Transverse colon (tissue), 4 donors: ENCODE data around the gene ME3. TPM values are rescaled to one million over a fixed set of nuclear protein-coding genes. Genes with fewer than 3 reads are reported as not detected.

Source experiments
- DNase-seq: peaks from one replicate; pipeline ENCODE4 v3.0.0-alpha.2; 2019
- H3K27ac ChIP-seq, 4 donors: fragments of 200-600 bp; sonication (generic); 2 replicates each; pipeline ENCODE4 v1.5.1; 2016 to 2018; ENCODE audit warnings: inconsistent platforms in 4 of 4
- H3K27me3 ChIP-seq: fragments of 200-600 bp; sonication (generic); 2 replicates; pipeline ENCODE4 v1.5.1; 2017; ENCODE audit warnings: inconsistent platforms
- H3K36me3 ChIP-seq, 4 donors: fragments of 200-600 bp; sonication (generic); 2 replicates each; pipeline ENCODE4 v1.5.1; 2017 to 2019; ENCODE audit warnings: inconsistent platforms in 4 of 4
- H3K4me1 ChIP-seq, 4 donors: fragments of 200-600 bp; sonication (generic); 2 replicates each; pipeline ENCODE4 v1.5.1; 2017 to 2020; ENCODE audit warnings: inconsistent platforms in 4 of 4
- H3K4me3 ChIP-seq, 4 donors: fragments of 200-600 bp; sonication (generic); 1 replicate in 1 of 4; 2 replicates in 3 of 4; pipeline versions ENCODE4 v1.5.1 to v1.6.1; 2017 to 2019; ENCODE audit warnings: inconsistent platforms in 4 of 4
- H3K9me3 ChIP-seq, 2 donors: fragments of 200-600 bp; sonication (generic); 2 replicates each; pipeline ENCODE4 v1.5.1; 2017 to 2019; ENCODE audit warnings: inconsistent platforms in 2 of 2
- EP300 ChIP-seq: sonication (generic); formaldehyde crosslinking; IDR thresholded peaks from one replicate; pipeline ENCODE4 v1.6.1; 2017; ENCODE audit warnings: antibody characterized with exemption, low read depth
- POLR2A ChIP-seq: fragments of 450-650 bp; IDR thresholded peaks from one replicate; pipeline ENCODE4 v1.6.1; 2016; ENCODE audit warnings: antibody characterized with exemption, mild to moderate bottlenecking, moderate library complexity
- POLR2AphosphoS5 ChIP-seq, 3 donors: sonication (generic); formaldehyde crosslinking; IDR thresholded peaks; one replicate each; pipeline ENCODE4 v1.6.1; 2016; ENCODE audit warnings: antibody characterized with exemption in 3 of 3
- WGBS, 2 donors: methylation state at CpG; one replicate each; pipeline ENCODE4 v1.1.5; 2018; ENCODE audit warnings: low coverage in 1 of 2; 5-methylcytosine and 5-hydroxymethylcytosine counted together
- in situ Hi-C, 4 donors: fragments of 200-750 bp; cut with MboI; loops; one replicate each; pipeline versions ENCODE4 v1.15.0 to v1.15.1; 2017; ENCODE audit warnings: low sequenced_read_pairs in 3 of 4, low pct_ligation_motif_present in 1 of 4, low pct_unique_long_range_greater_than_20kb in 1 of 4
- intact Hi-C: fragments of 100-400 bp; cut with DNase I; formaldehyde crosslinking; loops from one replicate; pipeline ENCODE4 v1.15.1; 2023; ENCODE audit warnings: low total_unique reads
- total RNA-seq, 4 donors: library from RNA; depleted of rRNA; stranded (reverse); fragments of >200 nt; gene quantifications; one replicate each; pipeline ENCODE4 v1.1.0, GENCODE V29; 2016
- TF ChIP-seq, protein P1 (sequence below), 5 experiments: fragments of 200-600 bp in 3 of 5; fragments of 450-650 bp in 2 of 5; sonication (generic) in 3 of 5; IDR thresholded peaks; 1 replicate in 2 of 5; 2 replicates in 3 of 5; pipeline ENCODE4 v1.5.1; 2016 to 2017; ENCODE audit warnings: antibody characterized with exemption in 5 of 5, inconsistent platforms in 3 of 5, mild to moderate bottlenecking in 2 of 5, moderate library complexity in 1 of 5

The ME3 gene
- total RNA-seq, 4 donors from 2014 or later, result 91.8 to 258 (median 116) TPM

DNA sequence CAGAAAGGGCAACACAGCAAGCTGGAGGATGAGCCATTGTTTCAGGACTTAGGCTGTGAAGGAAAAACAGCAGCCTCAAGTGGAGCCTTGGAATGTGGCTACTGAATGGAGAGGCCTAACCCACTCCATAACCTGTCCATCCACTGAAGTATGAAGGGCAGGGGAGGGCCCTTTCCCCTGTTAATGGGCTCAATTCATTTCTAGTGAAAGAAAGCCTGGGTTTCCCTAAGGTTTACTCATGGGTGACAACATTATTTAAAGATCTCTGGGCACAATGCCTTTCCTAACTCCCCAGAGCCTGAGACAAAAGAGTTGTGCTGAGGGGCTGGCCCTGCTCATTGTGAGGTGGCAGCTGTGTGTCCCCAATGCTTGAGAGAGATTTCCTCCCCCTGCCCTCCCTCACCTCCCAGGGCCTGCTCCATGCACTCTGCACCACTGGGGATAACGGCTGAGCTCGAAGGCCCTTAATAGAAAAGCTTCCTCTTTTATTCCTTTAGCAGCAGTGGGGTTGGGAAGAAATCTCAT lies 83.8 kb downstream of the ME3 start:
- Histone ChIP-seq H3K36me3 (no peaks in the 10 kb centered on the region), H3K4me1 (peaks cover 7 to 26% (median 11%) of the 10 kb centered on the region in 4 donors), H3K4me3 (no peak overlapping the region), H3K27ac (peak overlapping the region in 2 of 4 donors; percentile 10), H3K9me3 (no peaks in the 10 kb centered on the region), H3K27me3 (no peaks in the 10 kb centered on the region)
- intact Hi-C loops, result no loop called here
- DNase-seq, result no peak
- TF ChIP-seq EP300 (no peak), POLR2AphosphoS5 (IDR thresholded peaks at IDR 0.05) (no peak), POLR2A (no peak)
- TF ChIP-seq, protein P1, sequence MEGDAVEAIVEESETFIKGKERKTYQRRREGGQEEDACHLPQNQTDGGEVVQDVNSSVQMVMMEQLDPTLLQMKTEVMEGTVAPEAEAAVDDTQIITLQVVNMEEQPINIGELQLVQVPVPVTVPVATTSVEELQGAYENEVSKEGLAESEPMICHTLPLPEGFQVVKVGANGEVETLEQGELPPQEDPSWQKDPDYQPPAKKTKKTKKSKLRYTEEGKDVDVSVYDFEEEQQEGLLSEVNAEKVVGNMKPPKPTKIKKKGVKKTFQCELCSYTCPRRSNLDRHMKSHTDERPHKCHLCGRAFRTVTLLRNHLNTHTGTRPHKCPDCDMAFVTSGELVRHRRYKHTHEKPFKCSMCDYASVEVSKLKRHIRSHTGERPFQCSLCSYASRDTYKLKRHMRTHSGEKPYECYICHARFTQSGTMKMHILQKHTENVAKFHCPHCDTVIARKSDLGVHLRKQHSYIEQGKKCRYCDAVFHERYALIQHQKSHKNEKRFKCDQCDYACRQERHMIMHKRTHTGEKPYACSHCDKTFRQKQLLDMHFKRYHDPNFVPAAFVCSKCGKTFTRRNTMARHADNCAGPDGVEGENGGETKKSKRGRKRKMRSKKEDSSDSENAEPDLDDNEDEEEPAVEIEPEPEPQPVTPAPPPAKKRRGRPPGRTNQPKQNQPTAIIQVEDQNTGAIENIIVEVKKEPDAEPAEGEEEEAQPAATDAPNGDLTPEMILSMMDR (IDR thresholded peaks at IDR 0.05), result no peak
- 81% methylated on average over 2 of the region's 2 CpGs; no CpG with 5 or more reads in 1 of the 2 donors for WGBS, 2 donors
- in situ Hi-C loops, result no loop called here

DNA sequence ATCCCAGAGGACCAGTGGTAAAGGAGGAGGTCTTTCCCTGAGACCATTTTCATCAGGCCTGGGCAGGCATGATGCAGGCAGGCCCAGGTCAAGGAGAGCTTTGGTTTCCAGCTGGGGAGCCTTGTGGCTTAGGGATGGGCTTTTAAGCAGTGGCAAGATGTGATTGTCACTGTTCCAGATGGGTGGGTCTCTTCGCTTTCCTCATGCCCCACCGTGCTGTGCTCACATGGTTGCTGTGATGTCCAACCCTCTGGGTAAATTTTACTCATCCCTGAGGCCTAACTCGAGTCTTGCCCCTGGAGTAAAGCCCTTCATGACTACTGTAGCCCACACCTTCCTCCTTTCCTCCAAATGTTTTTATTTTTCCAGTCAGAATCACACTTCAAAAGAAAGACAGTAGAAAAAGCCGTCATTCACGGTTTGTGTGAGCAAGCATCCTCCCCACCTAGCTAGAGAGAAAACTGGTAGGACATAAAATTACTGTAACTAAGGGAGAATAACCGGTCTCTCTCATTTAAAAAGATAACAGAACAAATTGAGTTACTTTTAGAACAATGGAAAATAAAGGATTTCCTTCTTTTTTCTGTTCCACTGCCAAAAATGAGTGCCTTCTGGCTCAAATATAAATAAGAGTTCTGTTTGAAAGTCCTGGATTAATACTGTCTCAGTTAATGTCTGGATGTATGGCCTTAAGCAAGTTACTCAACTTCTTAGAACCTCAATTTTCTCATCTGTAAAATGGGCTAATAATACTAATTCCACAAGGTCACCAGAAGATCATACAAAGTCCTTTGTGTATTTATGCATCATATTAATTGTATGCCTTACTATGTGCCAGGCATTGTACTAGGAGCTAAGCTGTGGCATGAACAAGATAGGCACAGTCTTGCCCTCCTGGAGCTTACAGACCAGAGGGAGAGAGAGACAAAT lies 84.9 kb downstream of the ME3 start:
- Histone ChIP-seq H3K4me1 (peaks cover 4 to 26% (median 10%) of the 10 kb centered on the region in 4 donors), H3K9me3 (no peaks in the 10 kb centered on the region), H3K36me3 (no peaks in the 10 kb centered on the region), H3K4me3 (no peak overlapping the region), H3K27ac (no peak overlapping the region), H3K27me3 (no peaks in the 10 kb centered on the region)
- in situ Hi-C loops, result no loop called here
- 81 to 87% methylated on average over 4 to 6 of the region's 6 CpGs for WGBS, 2 donors
- intact Hi-C loops, result no loop called here
- no peak for DNase-seq
- no peak for TF ChIP-seq POLR2A
- no peak for TF ChIP-seq POLR2AphosphoS5 (IDR thresholded peaks at IDR 0.05)
- TF ChIP-seq, protein P1 (IDR thresholded peaks at IDR 0.05), result no peak
- no peak for TF ChIP-seq EP300

DNA sequence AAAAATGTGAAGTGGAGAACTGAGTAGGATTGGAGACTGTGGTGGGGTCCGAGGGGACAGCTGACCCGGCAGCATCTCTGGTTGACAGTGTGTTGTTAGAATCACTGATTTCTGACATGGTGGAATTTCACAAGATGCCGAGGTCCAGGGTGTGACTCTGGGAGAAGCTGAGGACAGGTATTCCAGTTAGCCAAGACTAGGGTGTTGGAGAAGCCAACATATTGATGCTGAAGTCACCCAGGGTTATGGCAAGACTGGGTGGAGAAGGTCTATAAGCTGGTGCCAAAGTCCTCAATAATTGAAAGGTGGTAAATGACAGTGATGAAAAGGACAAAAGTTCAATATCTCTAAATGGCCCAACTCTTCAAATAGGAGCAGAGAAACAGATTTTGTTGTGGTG lies 86.1 kb downstream of the ME3 start:
- no peak overlapping the region for H3K4me3 ChIP-seq
- H3K4me1 ChIP-seq, result peaks cover 0 to 27% (median 16%) of the 10 kb centered on the region in 4 donors
- TF ChIP-seq, protein P1 (IDR thresholded peaks at IDR 0.05), result no peak
- TF ChIP-seq EP300, result no peak
- TF ChIP-seq POLR2AphosphoS5 (IDR thresholded peaks at IDR 0.05), result no peak
- TF ChIP-seq POLR2A, result no peak
- no peaks in the 10 kb centered on the region for H3K9me3 ChIP-seq
- H3K27me3 ChIP-seq, result no peaks in the 10 kb centered on the region
- intact Hi-C loops, result no loop called here
- WGBS, 2 donors, result 89 to 97% methylated on average over 3 of the region's 3 CpGs
- H3K27ac ChIP-seq, result no peak overlapping the region
- no peaks in the 10 kb centered on the region for H3K36me3 ChIP-seq
- in situ Hi-C loops, result no loop called here
- DNase-seq, result no peak

DNA sequence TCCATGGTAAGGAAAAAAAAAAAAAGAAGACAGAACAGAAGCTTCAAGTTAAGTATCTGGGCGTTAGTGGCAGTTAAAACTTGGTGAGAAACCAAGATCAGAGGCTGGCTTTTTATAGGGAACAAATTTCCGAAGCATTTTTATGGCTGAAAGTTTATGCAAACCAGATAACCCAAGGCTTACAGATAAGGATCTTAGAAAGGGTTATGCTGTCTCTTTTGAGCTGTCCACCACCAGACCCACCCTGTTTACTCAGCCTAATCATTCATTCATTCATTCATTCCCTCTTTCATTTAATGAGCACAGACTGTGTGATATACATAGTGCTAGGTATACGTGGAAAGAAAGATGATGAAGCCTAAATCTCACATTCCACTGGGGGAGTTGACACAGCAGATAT lies 89.5 kb downstream of the ME3 start:
- H3K4me3 ChIP-seq, result no peak overlapping the region
- H3K4me1 ChIP-seq, result peaks cover 8 to 44% (median 29%) of the 10 kb centered on the region in 4 donors
- intact Hi-C loops (no loop called here), in situ Hi-C loops (no loop called here)
- H3K36me3 ChIP-seq, result no peaks in the 10 kb centered on the region
- H3K27ac ChIP-seq, result peak overlapping the region; percentile 45 to 71 (median 64)
- TF ChIP-seq, protein P1 (IDR thresholded peaks at IDR 0.05), result no peak
- TF ChIP-seq POLR2A (no peak), POLR2AphosphoS5 (IDR thresholded peaks at IDR 0.05) (no peak), EP300 (no peak)
- no peaks in the 10 kb centered on the region for H3K9me3 ChIP-seq
- DNase-seq, result no peak
- H3K27me3 ChIP-seq, result no peaks in the 10 kb centered on the region
- WGBS, 2 donors, result 24 to 32% methylated on average over 3 of the region's 3 CpGs
